Measurements from ENCODE around the gene OLFML2A. TPM values are rescaled to one million over a fixed set of nuclear protein-coding genes. Genes with fewer than 3 reads are reported as not detected.

The OLFML2A gene
- total and polyA plus RNA-seq, 2 donors (not counting 1 experiment from before 2014, with no cell fraction given): 0.76 to 0.88 TPM

DNA sequence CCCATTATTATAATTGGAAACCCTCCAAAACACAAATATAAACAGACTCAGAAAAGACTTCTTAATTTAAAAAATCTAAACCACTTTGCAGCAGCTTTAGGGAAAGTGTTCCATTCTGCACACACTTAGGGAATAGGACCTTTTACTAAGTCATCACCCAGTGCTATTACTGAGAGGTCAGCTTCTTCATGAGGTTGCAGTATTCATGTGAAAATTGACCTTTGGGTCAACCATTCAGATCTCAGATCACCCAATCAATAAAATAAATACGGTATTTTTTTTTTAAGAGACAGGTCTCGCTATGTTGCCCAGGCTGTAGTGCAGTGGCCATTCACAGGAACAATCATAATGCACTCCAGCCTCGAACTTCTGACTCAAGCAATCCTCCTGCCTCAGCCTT, 27.6 kb upstream of the OLFML2A start:
- no peaks in the 10 kb centered on the region for H3K36me3 ChIP-seq (replicated peaks in 1 of 2; ENCODE audit: control extremely low read depth in 1 of 2, control insufficient read depth in 1 of 2, extremely low read depth in 1 of 2, insufficient read depth in 2 of 2, low read length in 1 of 2)
- H3K27me3 ChIP-seq (replicated peaks in 1 of 4; ENCODE audit: control extremely low read depth in 1 of 4, control insufficient read depth in 3 of 4, insufficient read depth in 4 of 4, low read length in 3 of 4): no peaks in the 10 kb centered on the region
- Mint-ChIP-seq H3K4me1 (no peaks in the 10 kb centered on the region), H3K27me3 (peaks cover under 1% of the 10 kb centered on the region), H3K27ac (no peak overlapping the region), H3K9me3 (ENCODE audit: insufficient read depth) (no peaks in the 10 kb centered on the region), H3K4me3 (no peak overlapping the region)
- H3K9ac ChIP-seq (ENCODE audit: low read length): no peak overlapping the region
- no peak for ATAC-seq (ENCODE audit: low read depth)
- H3K4me3 ChIP-seq (ENCODE audit: control extremely low read depth in 1 of 5, extremely low read depth in 1 of 5, insufficient read depth in 1 of 5, low read depth in 2 of 5, low read length in 4 of 5): no peak overlapping the region
- intact Hi-C loops (cut with micrococcal nuclease): no loop called here
- no peak overlapping the region for H3K27ac ChIP-seq (ENCODE audit: low read length in 2 of 2)
- ChIA-PET POLR2A (no interaction called here), CTCF (interaction anchor here (0.7 kb wide), 2 partner anchors 9 to 145 kb away, joined by 3 to 4 read pairs; no protein-coding TSS in a partner anchor)
- DNase-seq: no peak
- H3K79me2 ChIP-seq (ENCODE audit: control insufficient read depth, insufficient read depth, low read length): no peaks in the 10 kb centered on the region
- H2AFZ ChIP-seq (ENCODE audit: insufficient read depth, low read depth, low read length, poor library complexity, severe bottlenecking): no peak overlapping the region
- no peak for TF ChIP-seq EZH2 (IDR thresholded peaks at IDR 0.05; ENCODE audit: borderline replicate concordance, insufficient read depth, low read depth, low read length, poor library complexity, severe bottlenecking)
- TF ChIP-seq, protein P1, sequence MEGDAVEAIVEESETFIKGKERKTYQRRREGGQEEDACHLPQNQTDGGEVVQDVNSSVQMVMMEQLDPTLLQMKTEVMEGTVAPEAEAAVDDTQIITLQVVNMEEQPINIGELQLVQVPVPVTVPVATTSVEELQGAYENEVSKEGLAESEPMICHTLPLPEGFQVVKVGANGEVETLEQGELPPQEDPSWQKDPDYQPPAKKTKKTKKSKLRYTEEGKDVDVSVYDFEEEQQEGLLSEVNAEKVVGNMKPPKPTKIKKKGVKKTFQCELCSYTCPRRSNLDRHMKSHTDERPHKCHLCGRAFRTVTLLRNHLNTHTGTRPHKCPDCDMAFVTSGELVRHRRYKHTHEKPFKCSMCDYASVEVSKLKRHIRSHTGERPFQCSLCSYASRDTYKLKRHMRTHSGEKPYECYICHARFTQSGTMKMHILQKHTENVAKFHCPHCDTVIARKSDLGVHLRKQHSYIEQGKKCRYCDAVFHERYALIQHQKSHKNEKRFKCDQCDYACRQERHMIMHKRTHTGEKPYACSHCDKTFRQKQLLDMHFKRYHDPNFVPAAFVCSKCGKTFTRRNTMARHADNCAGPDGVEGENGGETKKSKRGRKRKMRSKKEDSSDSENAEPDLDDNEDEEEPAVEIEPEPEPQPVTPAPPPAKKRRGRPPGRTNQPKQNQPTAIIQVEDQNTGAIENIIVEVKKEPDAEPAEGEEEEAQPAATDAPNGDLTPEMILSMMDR (IDR thresholded peaks at IDR 0.05): no peak
- no peak overlapping the region for H3K4me2 ChIP-seq (replicated peaks; ENCODE audit: low read depth, low read length, poor library complexity, severe bottlenecking)
- 94% methylated on average over 3 of the region's 3 CpGs for WGBS (ENCODE audit: insufficient coverage)
- H3K4me1 ChIP-seq (ENCODE audit: control insufficient read depth in 2 of 2, insufficient read depth in 2 of 2, low read length in 2 of 2): no peaks in the 10 kb centered on the region
- no peaks in the 10 kb centered on the region for H4K20me1 ChIP-seq (ENCODE audit: control insufficient read depth, insufficient read depth, low read length, poor library complexity, severe bottlenecking)
- no peaks in the 10 kb centered on the region for H3K9me3 ChIP-seq (ENCODE audit: control extremely low read depth in 1 of 3, control insufficient read depth in 2 of 3, insufficient read depth in 1 of 3, low read length in 2 of 3)

GRCh38 chr9:124749781-124750180, 27.2 kb upstream of the OLFML2A start:
- Histone ChIP-seq H3K9ac (ENCODE audit: low read length) (no peak overlapping the region), H3K4me2 (replicated peaks; ENCODE audit: low read depth, low read length, poor library complexity, severe bottlenecking) (no peak overlapping the region), H3K9me3 (ENCODE audit: control extremely low read depth in 1 of 3, control insufficient read depth in 2 of 3, insufficient read depth in 1 of 3, low read length in 2 of 3) (no peaks in the 10 kb centered on the region), H3K4me3 (ENCODE audit: control extremely low read depth in 1 of 5, extremely low read depth in 1 of 5, insufficient read depth in 1 of 5, low read depth in 2 of 5, low read length in 4 of 5) (no peak overlapping the region), H2AFZ (ENCODE audit: insufficient read depth, low read depth, low read length, poor library complexity, severe bottlenecking) (no peak overlapping the region), H3K27ac (ENCODE audit: low read length in 2 of 2) (no peak overlapping the region), H4K20me1 (ENCODE audit: control insufficient read depth, insufficient read depth, low read length, poor library complexity, severe bottlenecking) (no peaks in the 10 kb centered on the region), H3K36me3 (replicated peaks in 1 of 2; ENCODE audit: control extremely low read depth in 1 of 2, control insufficient read depth in 1 of 2, extremely low read depth in 1 of 2, insufficient read depth in 2 of 2, low read length in 1 of 2) (no peaks in the 10 kb centered on the region), H3K4me1 (ENCODE audit: control insufficient read depth in 2 of 2, insufficient read depth in 2 of 2, low read length in 2 of 2) (no peaks in the 10 kb centered on the region), H3K79me2 (ENCODE audit: control insufficient read depth, insufficient read depth, low read length) (no peaks in the 10 kb centered on the region), H3K27me3 (replicated peaks in 1 of 4; ENCODE audit: control extremely low read depth in 1 of 4, control insufficient read depth in 3 of 4, insufficient read depth in 4 of 4, low read length in 3 of 4) (no peaks in the 10 kb centered on the region)
- 83% methylated on average over 1 of the region's 2 CpGs for WGBS (ENCODE audit: insufficient coverage)
- TF ChIP-seq EZH2 (IDR thresholded peaks at IDR 0.05; ENCODE audit: borderline replicate concordance, insufficient read depth, low read depth, low read length, poor library complexity, severe bottlenecking): no peak
- TF ChIP-seq, protein P1 (IDR thresholded peaks at IDR 0.05): no peak
- intact Hi-C loops (cut with micrococcal nuclease): no loop called here
- CTCF ChIA-PET: interaction anchor here (0.7 kb wide), 1 partner anchor 144 kb away, joined by 4 read pairs; no protein-coding TSS in a partner anchor
- POLR2A ChIA-PET: no interaction called here
- DNase-seq (no peak), ATAC-seq (ENCODE audit: low read depth) (no peak)
- H3K9me3 Mint-ChIP-seq (ENCODE audit: insufficient read depth): no peaks in the 10 kb centered on the region
- no peaks in the 10 kb centered on the region for H3K4me1 Mint-ChIP-seq
- no peak overlapping the region for H3K4me3 Mint-ChIP-seq
- H3K27me3 Mint-ChIP-seq: peaks cover 4% of the 10 kb centered on the region
- H3K27ac Mint-ChIP-seq: no peak overlapping the region

Data from B cell (primary cell).